Astrocyte (in vitro differentiated cells and primary cell): ENCODE results near the gene ST8SIA5. TPM values are rescaled to one million over a fixed set of nuclear protein-coding genes. Genes with fewer than 3 reads are reported as not detected.
A peak's percentile ranks its signal among the peaks of the same experiment; 100 is the strongest.

ENCODE experiments used
- DNase-seq: peaks from one replicate; pipeline ENCODE4 v3.0.0-alpha.2; 2010; ENCODE audit warnings: low read depth
- FAIRE-seq: peaks from 2 replicates; lab custom pipeline; 2011; peaks lifted over from hg19 to GRCh38; lab: Jason Lieb, UNC
- H2AFZ ChIP-seq: 2 replicates; pipeline ENCODE4 v1.6.0; 2012; ENCODE audit warnings: low read depth, low read length, inconsistent platforms
- H3K27ac ChIP-seq: 2 replicates; pipeline ENCODE4 v1.5.1; 2011; ENCODE audit warnings: low read depth, low read length, inconsistent platforms
- H3K27me3 ChIP-seq: 2 replicates; pipeline ENCODE4 v1.6.0; 2011; ENCODE audit warnings: low read length, inconsistent platforms; ENCODE audit not compliant: insufficient read depth
- H3K36me3 ChIP-seq: 2 replicates; pipeline ENCODE4 v1.5.1; 2011; ENCODE audit warnings: low read length, inconsistent platforms; ENCODE audit not compliant: insufficient read depth
- H3K4me1 ChIP-seq: 2 replicates; pipeline ENCODE4 v1.5.1; 2011; ENCODE audit warnings: low read length, inconsistent platforms; ENCODE audit not compliant: insufficient read depth
- H3K4me2 ChIP-seq: 2 replicates; pipeline ENCODE4 v1.6.0; 2012; ENCODE audit warnings: low read length, inconsistent platforms
- H3K4me3 ChIP-seq: 2 replicates; pipeline ENCODE4 v1.5.1; 2011; ENCODE audit warnings: low read depth, mild to moderate bottlenecking, low read length, inconsistent platforms; ENCODE audit not compliant: insufficient read depth
- H3K79me2 ChIP-seq: 2 replicates; pipeline ENCODE4 v1.6.0; 2012; ENCODE audit warnings: mild to moderate bottlenecking, low read length, inconsistent platforms; ENCODE audit not compliant: insufficient read depth
- H3K9ac ChIP-seq: 2 replicates; pipeline ENCODE4 v1.6.0; 2012; ENCODE audit warnings: mild to moderate bottlenecking, low read length, inconsistent platforms
- H3K9me3 ChIP-seq: 2 replicates; pipeline ENCODE4 v1.5.1; 2012; ENCODE audit warnings: low read depth, mild to moderate bottlenecking, low read length, inconsistent platforms; ENCODE audit not compliant: insufficient read depth
- H4K20me1 ChIP-seq: 2 replicates; pipeline ENCODE4 v1.6.0; 2012; ENCODE audit warnings: low read length, inconsistent platforms; ENCODE audit not compliant: insufficient read depth
- H3K27ac Mint-ChIP-seq: one replicate; pipeline ENCODE4 v1.8.0; 2021; ENCODE audit warnings: mild to moderate bottlenecking, mixed read lengths; ENCODE audit not compliant: unreplicated experiment
- H3K27me3 Mint-ChIP-seq: one replicate; pipeline ENCODE4 v1.8.0; 2021; ENCODE audit warnings: low read depth, mixed read lengths; ENCODE audit not compliant: unreplicated experiment
- H3K36me3 Mint-ChIP-seq: one replicate; pipeline ENCODE4 v1.8.0; 2021; ENCODE audit warnings: low read depth, mixed read lengths; ENCODE audit not compliant: unreplicated experiment
- H3K4me1 Mint-ChIP-seq: one replicate; pipeline ENCODE4 v1.8.0; 2021; ENCODE audit warnings: low read depth, mixed read lengths; ENCODE audit not compliant: unreplicated experiment
- H3K4me3 Mint-ChIP-seq: one replicate; pipeline ENCODE4 v1.8.0; 2021; ENCODE audit warnings: mild to moderate bottlenecking, moderate library complexity, mixed read lengths; ENCODE audit not compliant: unreplicated experiment
- H3K9me3 Mint-ChIP-seq: one replicate; pipeline ENCODE4 v1.8.0; 2021; ENCODE audit warnings: mild to moderate bottlenecking, mixed read lengths; ENCODE audit not compliant: unreplicated experiment
- CTCF ChIP-seq: IDR thresholded peaks from 2 replicates; pipeline ENCODE4 v1.5.1; 2011; ENCODE audit warnings: low read depth, mild to moderate bottlenecking, inconsistent platforms, low read length, moderate library complexity; ENCODE audit not compliant: insufficient read depth
- EZH2 ChIP-seq: IDR thresholded peaks from 2 replicates; pipeline ENCODE4 v1.6.1; 2012; ENCODE audit warnings: mild to moderate bottlenecking, low read length, inconsistent platforms; ENCODE audit not compliant: insufficient read depth
- total RNA-seq: library from RNA; stranded (reverse); gene quantifications from 2 replicates; pipeline ENCODE4 v1.2.1, GENCODE V29; 2021

The ST8SIA5 gene
- total RNA-seq, 1 donor from 2014 or later: 0.36 TPM

GRCh38 chr18:46663539-46663938 is 93.3 kb downstream of the ST8SIA5 start:
- Histone ChIP-seq H3K4me3 (no peak overlapping the region), H3K27me3 (no peaks in the 10 kb centered on the region), H3K9me3 (no peaks in the 10 kb centered on the region), H2AFZ (no peak overlapping the region), H3K36me3 (no peaks in the 10 kb centered on the region), H3K27ac (no peak overlapping the region), H3K4me1 (no peaks in the 10 kb centered on the region), H4K20me1 (no peaks in the 10 kb centered on the region), H3K4me2 (no peak overlapping the region), H3K79me2 (no peaks in the 10 kb centered on the region), H3K9ac (no peak overlapping the region)
- Mint-ChIP-seq H3K27me3 (peaks cover 28% of the 10 kb centered on the region), H3K4me3 (no peak overlapping the region), H3K4me1 (no peaks in the 10 kb centered on the region), H3K9me3 (peaks cover 7% of the 10 kb centered on the region), H3K27ac (no peak overlapping the region), H3K36me3 (no peaks in the 10 kb centered on the region)
- FAIRE-seq: no peak
- no peak for DNase-seq
- TF ChIP-seq EZH2 (no peak), CTCF (no peak)

GRCh38 chr18:46660957-46661749 is 95.7 kb downstream of the ST8SIA5 start:
- Histone ChIP-seq H4K20me1 (no peaks in the 10 kb centered on the region), H3K9ac (no peak overlapping the region), H3K27ac (no peak overlapping the region), H3K79me2 (no peaks in the 10 kb centered on the region), H3K27me3 (no peaks in the 10 kb centered on the region), H3K4me2 (no peak overlapping the region), H3K4me1 (no peaks in the 10 kb centered on the region), H3K4me3 (no peak overlapping the region), H3K9me3 (no peaks in the 10 kb centered on the region), H2AFZ (peak overlapping the region; percentile 45), H3K36me3 (no peaks in the 10 kb centered on the region)
- peaks cover 7% of the 10 kb centered on the region for H3K9me3 Mint-ChIP-seq
- no peak overlapping the region for H3K27ac Mint-ChIP-seq
- no peaks in the 10 kb centered on the region for H3K4me1 Mint-ChIP-seq
- FAIRE-seq (no peak), DNase-seq (peak; percentile 14)
- no peak for TF ChIP-seq CTCF
- H3K27me3 Mint-ChIP-seq: peaks cover 21% of the 10 kb centered on the region
- no peak overlapping the region for H3K4me3 Mint-ChIP-seq
- no peaks in the 10 kb centered on the region for H3K36me3 Mint-ChIP-seq

GRCh38 chr18:46659484-46659883 is 97.4 kb downstream of the ST8SIA5 start:
- Histone ChIP-seq H3K4me3 (no peak overlapping the region), H3K4me1 (no peaks in the 10 kb centered on the region), H3K27ac (no peak overlapping the region), H4K20me1 (no peaks in the 10 kb centered on the region), H3K79me2 (no peaks in the 10 kb centered on the region), H2AFZ (no peak overlapping the region), H3K27me3 (no peaks in the 10 kb centered on the region), H3K36me3 (no peaks in the 10 kb centered on the region), H3K9me3 (no peaks in the 10 kb centered on the region), H3K4me2 (no peak overlapping the region), H3K9ac (no peak overlapping the region)
- Mint-ChIP-seq H3K36me3 (no peaks in the 10 kb centered on the region), H3K4me1 (no peaks in the 10 kb centered on the region), H3K27me3 (peaks cover 20% of the 10 kb centered on the region), H3K4me3 (no peak overlapping the region), H3K27ac (no peak overlapping the region), H3K9me3 (peaks cover 7% of the 10 kb centered on the region)
- DNase-seq (no peak), FAIRE-seq (no peak)
- TF ChIP-seq EZH2: no peak
- TF ChIP-seq CTCF: no peak
